PC-3 (cell line): ENCODE measurements around the gene CD300C.

ENCODE experiments used
- EZH2 ChIP-seq: fragments of 300-600 bp; sonication (generic); IDR thresholded peaks from one replicate; pipeline ENCODE4 v1.6.1; 2017; ENCODE audit warnings: antibody characterized with exemption, mild to moderate bottlenecking, low read length; ENCODE audit not compliant: unreplicated experiment
- EZH2phosphoT487 ChIP-seq: fragments of 300-600 bp; sonication (generic); IDR thresholded peaks from 2 replicates; pipeline ENCODE4 v1.6.1; 2018; ENCODE audit warnings: mild to moderate bottlenecking, antibody characterized with exemption, low read length, borderline replicate concordance

DNA sequence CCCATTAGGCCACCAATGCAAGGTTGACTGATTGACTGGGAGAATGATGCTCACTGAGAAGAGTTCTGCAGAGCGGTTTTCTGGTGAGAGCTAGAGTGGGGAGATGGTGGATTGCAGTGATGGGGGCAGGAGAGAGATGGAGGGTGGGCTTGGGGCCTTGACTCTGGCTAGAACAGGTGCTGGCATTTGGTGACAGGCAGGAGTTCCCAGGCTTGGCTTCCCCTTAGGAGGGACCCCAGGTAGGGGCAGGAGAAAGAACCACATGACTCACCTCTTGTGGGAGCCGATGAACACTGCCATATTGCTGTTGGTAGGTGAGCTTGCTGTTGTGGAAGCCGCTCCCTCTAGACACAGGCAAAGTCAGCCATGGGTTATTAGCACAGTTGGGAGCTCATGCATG, 22.6 kb downstream of the CD300C start:
- TF ChIP-seq EZH2 (no peak), EZH2phosphoT487 (no peak)
